Mucosa of rectum (tissue), 2 donors: ENCODE measurements around the gene LGALS9B.
A peak's percentile ranks its signal among the peaks of the same experiment; 100 is the strongest.
"Not testable (repeated sequence)": the region's sequence is repeated elsewhere in the genome, so short reads cannot be mapped to it uniquely, and the experiment has no call there.

Experiments
- H3K27ac ChIP-seq, 2 donors: one replicate each; pipeline ENCODE4 v1.7.0; 2013; ENCODE audit warnings: inconsistent platforms in 2 of 2, low read depth in 2 of 2, low read length in 2 of 2
- H3K27me3 ChIP-seq, 2 donors: one replicate each; pipeline ENCODE4 v1.7.0; 2013; ENCODE audit warnings: low read length in 2 of 2; ENCODE audit not compliant: control insufficient read depth in 2 of 2, insufficient read depth in 2 of 2
- H3K36me3 ChIP-seq, 2 donors: one replicate each; pipeline ENCODE4 v1.7.0; 2013; ENCODE audit warnings: low read length in 2 of 2; ENCODE audit not compliant: control insufficient read depth in 2 of 2, insufficient read depth in 2 of 2
- H3K4me1 ChIP-seq, 2 donors: one replicate each; pipeline ENCODE4 v1.7.0; 2013; ENCODE audit warnings: low read length in 2 of 2, mild to moderate bottlenecking in 1 of 2; ENCODE audit not compliant: control insufficient read depth in 2 of 2, insufficient read depth in 2 of 2
- H3K4me3 ChIP-seq, 2 donors: one replicate each; pipeline ENCODE4 v1.7.0; 2013; ENCODE audit warnings: low read length in 2 of 2
- H3K9ac ChIP-seq, 2 donors: one replicate each; pipeline ENCODE4 v1.7.0; 2013; ENCODE audit warnings: low read length in 2 of 2, low read depth in 1 of 2, mild to moderate bottlenecking in 1 of 2
- H3K9me3 ChIP-seq, 2 donors: one replicate each; pipeline ENCODE4 v1.7.0; 2013; ENCODE audit warnings: low read length in 2 of 2; ENCODE audit not compliant: control insufficient read depth in 2 of 2
- donor health status: healthy.
- donor health status: Normal muscosa, but diverticular disease.

LGALS9B gene

DNA sequence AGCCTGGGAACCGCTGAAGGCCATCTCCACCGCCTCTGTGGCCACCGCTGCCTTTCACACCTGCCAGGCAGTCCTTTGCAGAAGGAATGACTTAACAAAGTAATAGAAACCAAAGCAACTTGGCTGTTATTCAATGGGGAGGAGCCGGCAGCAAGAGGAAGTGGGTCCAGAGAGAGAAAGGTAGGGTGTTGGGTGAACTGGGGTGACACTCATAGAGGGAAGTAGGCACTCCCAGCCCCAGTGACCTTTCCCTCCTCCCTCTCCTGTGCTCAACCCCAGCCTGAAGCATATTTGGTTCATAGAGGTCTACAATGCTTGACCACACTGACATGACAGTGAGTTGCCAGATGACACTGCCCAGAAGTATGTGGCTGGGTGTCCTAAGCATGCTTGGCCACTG, at the start of gene LGALS9B:
Gene LGALS9B, minus strand, starts transcription at position 93 of the 400 bp plus-strand sequence. Its CDS starts 69 bp downstream, at position 24.
- H3K9me3 ChIP-seq, H3K36me3 ChIP-seq, H3K4me1 ChIP-seq, H3K27me3 ChIP-seq: not testable (repeated sequence)
- H3K4me3 ChIP-seq = peak within 1 kb of the TSS; percentile 43 to 54
- peak within 1 kb of the TSS; percentile 14 to 59 for H3K9ac ChIP-seq
- peak within 1 kb of the TSS; percentile 52 to 67 for H3K27ac ChIP-seq

GRCh38 chr17:20516986-20517385, 49.6 kb upstream of the LGALS9B start:
- not testable (repeated sequence) for H3K36me3 ChIP-seq, H3K9ac ChIP-seq, H3K4me1 ChIP-seq, H3K4me3 ChIP-seq, H3K27ac ChIP-seq, H3K27me3 ChIP-seq, H3K9me3 ChIP-seq

DNA sequence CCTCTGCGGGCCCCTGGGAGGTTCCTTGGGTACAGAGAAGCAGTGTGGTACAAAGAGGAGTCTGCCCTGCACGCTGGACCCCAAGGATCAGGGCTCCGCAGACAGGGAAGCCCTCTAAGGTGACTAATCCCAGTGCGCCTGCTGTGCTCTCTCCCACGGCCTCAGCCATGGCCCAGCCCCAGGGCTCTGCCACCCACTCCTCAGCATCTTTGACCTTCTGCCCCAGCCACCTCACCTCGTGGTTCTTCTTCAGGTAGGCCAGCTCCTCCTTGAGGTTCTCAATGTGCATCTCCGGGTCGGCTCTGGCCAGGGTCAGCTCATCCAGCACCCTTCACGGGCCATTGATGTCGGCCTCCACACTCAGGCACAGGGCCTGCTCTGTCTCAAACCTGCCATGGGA, 47.8 kb upstream of the LGALS9B start:
- H3K9ac ChIP-seq, H3K9me3 ChIP-seq, H3K27ac ChIP-seq, H3K4me1 ChIP-seq, H3K27me3 ChIP-seq, H3K4me3 ChIP-seq, H3K36me3 ChIP-seq: not testable (repeated sequence)

GRCh38 chr17:20513539-20513938, 46.2 kb upstream of the LGALS9B start:
- H3K9ac ChIP-seq, H3K4me1 ChIP-seq, H3K36me3 ChIP-seq: not testable (repeated sequence)

DNA sequence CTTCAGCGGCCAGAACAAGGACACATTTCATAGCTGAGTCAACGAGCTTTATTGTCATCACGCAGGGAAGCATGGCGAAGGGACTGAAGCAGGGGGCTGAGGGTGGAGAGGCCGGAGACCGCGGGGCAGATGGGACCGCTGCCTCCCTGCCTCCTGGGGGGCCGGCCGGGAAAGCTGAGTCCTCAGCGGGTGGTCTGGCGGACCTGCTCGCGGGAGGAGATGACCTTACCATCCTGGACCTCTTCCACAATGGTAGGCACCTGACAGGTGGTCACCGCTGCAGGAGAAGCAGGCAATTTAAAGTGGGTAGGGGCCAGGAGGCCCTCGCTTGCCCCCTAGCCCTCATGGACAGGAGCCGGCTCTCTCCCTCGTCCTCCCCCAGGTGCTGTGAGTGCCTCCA, 45.0 kb upstream of the LGALS9B start:
- not testable (repeated sequence) for H3K27me3 ChIP-seq, H3K9ac ChIP-seq, H3K4me3 ChIP-seq, H3K27ac ChIP-seq, H3K36me3 ChIP-seq, H3K9me3 ChIP-seq, H3K4me1 ChIP-seq

More at GRCh38 chr17:20513539-20513938, 46.2 kb upstream of the LGALS9B start:
- not testable (repeated sequence) for H3K27me3 ChIP-seq, H3K27ac ChIP-seq, H3K4me3 ChIP-seq, H3K9me3 ChIP-seq

- H3K36me3 ChIP-seq, H3K4me1 ChIP-seq, H3K9ac ChIP-seq, H3K9me3 ChIP-seq, H3K27me3 ChIP-seq, H3K4me3 ChIP-seq, H3K27ac ChIP-seq: not testable (repeated sequence)
Observed at GRCh38 chr17:20511778-20512177, 44.4 kb upstream of the LGALS9B start.

DNA sequence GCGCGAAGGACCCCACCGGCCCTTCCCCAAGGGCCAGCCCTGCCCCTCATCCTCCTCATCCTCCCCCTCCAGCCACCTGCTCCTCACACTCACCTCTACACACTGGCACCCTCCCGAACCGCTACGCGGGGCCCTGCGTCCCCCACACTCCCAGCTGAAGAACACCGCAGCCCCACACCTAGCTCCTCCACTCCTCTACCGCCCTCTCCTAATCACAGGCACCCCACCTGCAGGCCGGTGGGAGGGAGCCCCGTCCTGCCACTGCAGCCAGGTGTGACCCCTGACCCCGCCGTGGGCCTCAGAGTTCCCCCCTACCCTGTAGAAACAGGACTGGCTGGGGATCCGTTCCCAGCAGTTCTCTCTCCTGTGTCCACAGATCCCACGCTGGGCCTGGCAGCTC, 38.0 kb upstream of the LGALS9B start:
- not testable (repeated sequence) for H3K36me3 ChIP-seq, H3K4me1 ChIP-seq, H3K27ac ChIP-seq, H3K9ac ChIP-seq, H3K27me3 ChIP-seq, H3K4me3 ChIP-seq, H3K9me3 ChIP-seq

GRCh38 chr17:20504388-20505066, 37.2 kb upstream of the LGALS9B start:
- not testable (repeated sequence) for H3K4me3 ChIP-seq, H3K9ac ChIP-seq, H3K27ac ChIP-seq, H3K9me3 ChIP-seq, H3K27me3 ChIP-seq, H3K4me1 ChIP-seq, H3K36me3 ChIP-seq

- not testable (repeated sequence) for H3K36me3 ChIP-seq, H3K4me1 ChIP-seq, H3K27me3 ChIP-seq, H3K9ac ChIP-seq, H3K27ac ChIP-seq, H3K9me3 ChIP-seq, H3K4me3 ChIP-seq
Observed at GRCh38 chr17:20501896-20502295, 34.6 kb upstream of the LGALS9B start.

- H3K9ac ChIP-seq, H3K9me3 ChIP-seq, H3K36me3 ChIP-seq, H3K4me3 ChIP-seq, H3K27me3 ChIP-seq, H3K4me1 ChIP-seq, H3K27ac ChIP-seq: not testable (repeated sequence)
Observed at GRCh38 chr17:20500346-20500745, 33.0 kb upstream of the LGALS9B start.

- H3K36me3 ChIP-seq, H3K4me3 ChIP-seq, H3K27ac ChIP-seq, H3K9ac ChIP-seq, H3K4me1 ChIP-seq, H3K9me3 ChIP-seq, H3K27me3 ChIP-seq: not testable (repeated sequence)
Observed at GRCh38 chr17:20495420-20495819, 28.1 kb upstream of the LGALS9B start.
